ENCODE results near the gene PTPRG. TPM values are rescaled to one million over a fixed set of nuclear protein-coding genes. Genes with fewer than 3 reads are reported as not detected.

PTPRG gene
- total and polyA plus RNA-seq, 2 donors (not counting 3 experiments of a cell fraction or from before 2014, with no cell fraction given), result 8.9 to 39.1 TPM

GRCh38 chr3:61866961-61867461 is 305.6 kb downstream of the PTPRG start:
- Histone ChIP-seq H3K4me3 (replicated peaks in 1 of 3; ENCODE audit: insufficient read depth in 1 of 3, low read depth in 1 of 3, low read length in 3 of 3) (no peak overlapping the region), H3K36me3 (ENCODE audit: control insufficient read depth in 2 of 2, extremely low read depth in 1 of 2, insufficient read depth in 2 of 2, low read length in 2 of 2) (no peaks in the 10 kb centered on the region), H3K9me1 (replicated peaks; ENCODE audit: control insufficient read depth, extremely low read depth, insufficient read depth, low read length) (no peaks in the 10 kb centered on the region), H3K4me2 (ENCODE audit: insufficient read depth, low read length) (no peak overlapping the region), H3K4me1 (ENCODE audit: control insufficient read depth, extremely low read depth, insufficient read depth, low read length) (no peaks in the 10 kb centered on the region), H4K20me1 (replicated peaks; ENCODE audit: control insufficient read depth, extremely low read depth, insufficient read depth, low read length) (no peaks in the 10 kb centered on the region), H3K27ac (ENCODE audit: insufficient read depth, low read depth, low read length) (no peak overlapping the region), H2AFZ (ENCODE audit: low read depth, low read length) (no peak overlapping the region), H3K9me3 (replicated peaks; ENCODE audit: control insufficient read depth, insufficient read depth, low read length) (no peaks in the 10 kb centered on the region), H3K27me3 (ENCODE audit: control insufficient read depth in 2 of 2, insufficient read depth in 2 of 2, low read length in 2 of 2) (no peaks in the 10 kb centered on the region), H3K9ac (replicated peaks; ENCODE audit: extremely low read depth, insufficient read depth, low read length) (no peak overlapping the region), H3K79me2 (ENCODE audit: control insufficient read depth, insufficient read depth, low read length) (no peaks in the 10 kb centered on the region)
- ChIA-PET POLR2A (no interaction called here), CTCF (interaction anchor here (1.2 kb wide), 1 partner anchor 9 kb away, joined by 5 read pairs; no protein-coding TSS in a partner anchor)
- TF ChIP-seq POLR2A (IDR thresholded peaks at IDR 0.05; ENCODE audit: low read depth, low read length), result no peak
- TF ChIP-seq POLR2AphosphoS5 (IDR thresholded peaks at IDR 0.05; ENCODE audit: insufficient read depth, low read depth, low read length), result no peak
- no peak for TF ChIP-seq GATA2 (IDR thresholded peaks at IDR 0.05; ENCODE audit: insufficient read depth, insufficient read length, low read depth, low read length)
- TF ChIP-seq CTCF (IDR thresholded peaks at IDR 0.05; ENCODE audit: extremely low read depth in 1 of 2, insufficient read depth in 1 of 2, low read depth in 1 of 2, low read length in 2 of 2), result no peak
- no peak for TF ChIP-seq EZH2 (IDR thresholded peaks at IDR 0.05; ENCODE audit: borderline replicate concordance, low read depth, low read length, severe bottlenecking)
- TF ChIP-seq FOS (IDR thresholded peaks at IDR 0.05; ENCODE audit: borderline replicate concordance, insufficient read depth, low read length), result no peak
- no peak for TF ChIP-seq MAX (IDR thresholded peaks at IDR 0.05; ENCODE audit: insufficient read depth, insufficient read length)
- no peak for TF ChIP-seq MYC (IDR thresholded peaks at IDR 0.05; ENCODE audit: low read depth, low read length)
- no peak for TF ChIP-seq JUN (IDR thresholded peaks at IDR 0.05; ENCODE audit: borderline replicate concordance, insufficient read depth, insufficient read length, low read depth)
- intact Hi-C loops (cut with micrococcal nuclease) (no loop called here), dilution Hi-C loops (cut with MboI; ENCODE audit: extremely low pct_ligation_motif_present, low sequenced_read_pairs) (no loop called here)
- DNase-seq (ENCODE audit: low read depth, low spot score) (no peak), FAIRE-seq (no peak)
- no TSS peak for BruUV-seq (replicated peaks)
